H1 (cell line): Measurements from ENCODE around the gene RPS29. TPM values are rescaled to one million over a fixed set of nuclear protein-coding genes. Genes with fewer than 3 reads are reported as not detected.

Experiments
- CTCF ChIA-PET: fragments of 300-600 bp; sonication (Branson Sonifier 250); formaldehyde crosslinking; loops from one replicate; lab custom pipeline; 2021; ENCODE audit not compliant: partially characterized antibody; lab: Charles Lee
- POLR2A ChIA-PET: fragments of 300-600 bp; sonication (Branson Sonifier 250); formaldehyde crosslinking; loops from one replicate; lab custom pipeline; 2021; ENCODE audit warnings: inconsistent platforms; ENCODE audit not compliant: partially characterized antibody; lab: Charles Lee
- DNase-seq, 2 experiments: peaks; one replicate each; pipeline versions ENCODE4 v3.0.0 to v3.0.0-alpha.2; 2010 to 2022; ENCODE audit warnings: low spot score in 2 of 2, low read depth in 1 of 2, mixed read lengths in 1 of 2
- FAIRE-seq: peaks from 2 replicates; lab custom pipeline; 2011; peaks lifted over from hg19 to GRCh38; lab: Jason Lieb, UNC
- H2AFZ ChIP-seq: 2 replicates; pipeline ENCODE4 v1.8.1; 2012; ENCODE audit warnings: low read length, inconsistent platforms
- H2AK5ac ChIP-seq: 2 replicates; pipeline ENCODE4 v1.6.1; 2013; ENCODE audit warnings: low read depth, low read length
- H2BK120ac ChIP-seq: replicated peaks from 2 replicates; pipeline ENCODE3; 2013; ENCODE audit warnings: low read depth, low read length, inconsistent platforms
- H2BK12ac ChIP-seq: 2 replicates; pipeline ENCODE4 v1.6.1; 2013; ENCODE audit warnings: low read depth, low read length
- H2BK15ac ChIP-seq: 2 replicates; pipeline ENCODE4 v1.6.1; 2013; ENCODE audit warnings: low read length
- H2BK20ac ChIP-seq: 2 replicates; pipeline ENCODE4 v1.6.1; 2013; ENCODE audit warnings: low read length
- H2BK5ac ChIP-seq: 2 replicates; pipeline ENCODE4 v1.6.1; 2013; ENCODE audit warnings: low read depth, low read length
- H3K14ac ChIP-seq: 2 replicates; pipeline ENCODE4 v1.6.1; 2013; ENCODE audit warnings: inconsistent platforms; ENCODE audit not compliant: insufficient read length
- H3K18ac ChIP-seq: 2 replicates; pipeline ENCODE4 v1.6.1; 2013; ENCODE audit warnings: low read length; ENCODE audit errors: extremely low read depth
- H3K23ac ChIP-seq: 2 replicates; pipeline ENCODE4 v1.6.1; 2013; ENCODE audit warnings: inconsistent platforms; ENCODE audit not compliant: insufficient read length
- H3K23me2 ChIP-seq: 2 replicates; pipeline ENCODE4 v1.6.1; 2013; ENCODE audit warnings: low read depth, low read length
- H3K27ac ChIP-seq: 2 replicates; pipeline ENCODE4 v1.6.1; 2011; ENCODE audit warnings: low read depth, low read length, inconsistent platforms
- H3K27me3 ChIP-seq, 4 experiments: replicated peaks in 1 of 4; 1 replicate in 1 of 4; 2 replicates in 3 of 4; pipeline versions ENCODE4 v1.6.1 to v1.8.1; 2011 to 2013; ENCODE audit warnings: low read length in 3 of 4, mild to moderate bottlenecking in 3 of 4, inconsistent platforms in 2 of 4, mixed read lengths in 2 of 4, moderate library complexity in 1 of 4; ENCODE audit not compliant: control insufficient read depth in 3 of 4, insufficient read depth in 3 of 4; ENCODE audit errors: extremely low read depth in 1 of 4
- H3K36me3 ChIP-seq, 4 experiments: 2 replicates each; pipeline versions ENCODE4 v1.6.1 to v1.8.1; 2011 to 2013; ENCODE audit warnings: mild to moderate bottlenecking in 4 of 4, low read length in 3 of 4, moderate library complexity in 2 of 4, control low read depth in 1 of 4, inconsistent platforms in 1 of 4; ENCODE audit not compliant: insufficient read depth in 4 of 4, control insufficient read depth in 2 of 4
- H3K4ac ChIP-seq: replicated peaks from 2 replicates; pipeline ENCODE3; 2013; ENCODE audit warnings: low read length, low read depth, mixed read lengths, inconsistent platforms; ENCODE audit not compliant: insufficient read length
- H3K4me1 ChIP-seq, 4 experiments: replicated peaks in 1 of 4; 1 replicate in 1 of 4; 2 replicates in 3 of 4; pipeline versions ENCODE4 v1.6.1 to v1.8.1; 2011 to 2013; ENCODE audit warnings: low read length in 3 of 4, inconsistent platforms in 2 of 4, mixed read lengths in 1 of 4; ENCODE audit not compliant: insufficient read depth in 4 of 4, control insufficient read depth in 3 of 4
- H3K4me2 ChIP-seq, 2 experiments: 2 replicates each; pipeline versions ENCODE4 v1.6.1 to v1.8.1; 2011 to 2013; ENCODE audit warnings: low read depth in 2 of 2, low read length in 2 of 2, control low read depth in 1 of 2, inconsistent platforms in 1 of 2, mild to moderate bottlenecking in 1 of 2; ENCODE audit not compliant: insufficient read depth in 1 of 2
- H3K4me3 ChIP-seq, 4 experiments: fragments of 200-600, 300-600 bp in 1 of 4; sonication (generic), shearing (Covaris generic), sonication (Bioruptor Twin) in 1 of 4; 2 replicates each; pipeline versions ENCODE4 v1.5.1 to v1.8.1; 2011 to 2016; ENCODE audit warnings: low read length in 4 of 4, low read depth in 3 of 4, control low read depth in 2 of 4, inconsistent platforms in 2 of 4, mild to moderate bottlenecking in 2 of 4, mixed read lengths in 1 of 4, moderate library complexity in 1 of 4; ENCODE audit not compliant: insufficient read depth in 2 of 4; ENCODE audit errors: extremely low read depth in 1 of 4
- H3K56ac ChIP-seq: replicated peaks from 2 replicates; pipeline ENCODE3; 2013; ENCODE audit warnings: low read depth, mild to moderate bottlenecking, mixed read lengths, low read length, inconsistent platforms; ENCODE audit not compliant: insufficient read length
- H3K79me1 ChIP-seq: 2 replicates; pipeline ENCODE4 v1.6.1; 2013; ENCODE audit warnings: low read depth, low read length, control low read depth
- H3K79me2 ChIP-seq, 2 experiments: 2 replicates each; pipeline versions ENCODE4 v1.6.1 to v1.8.1; 2012 to 2013; ENCODE audit warnings: low read length in 2 of 2, mild to moderate bottlenecking in 2 of 2, inconsistent platforms in 1 of 2; ENCODE audit not compliant: insufficient read depth in 2 of 2, control insufficient read depth in 1 of 2
- H3K9ac ChIP-seq, 4 experiments: replicated peaks in 1 of 4; 1 replicate in 1 of 4; 2 replicates in 3 of 4; pipeline versions ENCODE4 v1.6.1 to v1.8.1; 2011 to 2013; ENCODE audit warnings: low read depth in 3 of 4, low read length in 3 of 4, control low read depth in 2 of 4, mild to moderate bottlenecking in 2 of 4, moderate library complexity in 2 of 4, inconsistent platforms in 1 of 4; ENCODE audit errors: extremely low read depth in 1 of 4
- H3K9me3 ChIP-seq, 2 experiments: 2 replicates each; pipeline versions ENCODE4 v1.6.1 to v1.8.1; 2012 to 2013; ENCODE audit warnings: mild to moderate bottlenecking in 2 of 2, moderate library complexity in 2 of 2, control low read depth in 1 of 2, inconsistent platforms in 1 of 2, low read depth in 1 of 2, low read length in 1 of 2, mixed read lengths in 1 of 2; ENCODE audit not compliant: insufficient read depth in 2 of 2
- H4K20me1 ChIP-seq, 2 experiments: replicated peaks in 1 of 2; 2 replicates each; pipeline versions ENCODE3 to v1.8.1; 2011 to 2013; ENCODE audit warnings: inconsistent platforms in 2 of 2, low read length in 2 of 2, mild to moderate bottlenecking in 1 of 2; ENCODE audit not compliant: insufficient read depth in 2 of 2, control insufficient read depth in 1 of 2
- H4K5ac ChIP-seq: 2 replicates; pipeline ENCODE4 v1.6.1; 2013; ENCODE audit warnings: low read length, low read depth, mixed read lengths, inconsistent platforms; ENCODE audit not compliant: insufficient read length
- H4K8ac ChIP-seq: 2 replicates; pipeline ENCODE4 v1.8.0; 2013; ENCODE audit warnings: mild to moderate bottlenecking, moderate library complexity, low read length, inconsistent platforms; ENCODE audit not compliant: insufficient read depth; ENCODE audit errors: extremely low read depth
- H4K91ac ChIP-seq: replicated peaks from 2 replicates; pipeline ENCODE3; 2013; ENCODE audit warnings: low read length, mixed read lengths, inconsistent platforms; ENCODE audit not compliant: insufficient read length
- BACH1 ChIP-seq: IDR thresholded peaks from 2 replicates; pipeline ENCODE4 v1.6.1; 2012; ENCODE audit warnings: low read length, improper control_type of control experiment
- CEBPB ChIP-seq: IDR thresholded peaks from 2 replicates; pipeline ENCODE4 v1.6.1; 2012; ENCODE audit warnings: low read depth, low read length
- CHD2 ChIP-seq: IDR thresholded peaks from 2 replicates; pipeline ENCODE4 v1.6.1; 2012; ENCODE audit warnings: low read length, improper control_type of control experiment
- GTF2F1 ChIP-seq: IDR thresholded peaks from 2 replicates; pipeline ENCODE4 v1.6.1; 2012; ENCODE audit warnings: low read depth, low read length, improper control_type of control experiment, borderline replicate concordance
- SAP30 ChIP-seq: fragments of 300-600 bp; sonication (generic); IDR thresholded peaks from 2 replicates; pipeline ENCODE4 v1.7.1; 2012; ENCODE audit warnings: low read length, moderate library complexity, mild to moderate bottlenecking, inconsistent platforms; ENCODE audit not compliant: insufficient read depth, insufficient replicate concordance
- SUZ12 ChIP-seq: fragments of 200-600 bp; sonication (generic); IDR thresholded peaks from 2 replicates; pipeline ENCODE4 v1.6.1; 2012; ENCODE audit warnings: mild to moderate bottlenecking, inconsistent platforms, low read length, moderate library complexity, mixed read lengths
- TAF1 ChIP-seq: IDR thresholded peaks from 2 replicates; pipeline ENCODE4 v1.6.1; 2011; ENCODE audit warnings: mild to moderate bottlenecking, low read depth, low read length
- YY1 ChIP-seq: IDR thresholded peaks from 2 replicates; pipeline ENCODE4 v1.6.1; 2011; ENCODE audit warnings: low read depth, mild to moderate bottlenecking, low read length
- WGBS, 2 experiments: shearing (Covaris generic) in 1 of 2; methylation state at CpG; one replicate each; pipeline versions ENCODE4 v1.1.6 to v1.1.7; 2013 to 2015; ENCODE audit warnings: low lambda C conversion rate in 2 of 2, mixed read lengths in 2 of 2, inconsistent platforms in 1 of 2, low coverage in 1 of 2, missing lambda C conversion rate in 1 of 2; ENCODE audit not compliant: insufficient replicate concordance in 2 of 2, insufficient coverage in 1 of 2, insufficient read length in 1 of 2; ENCODE audit errors: extremely low coverage in 1 of 2, missing lambda C conversion rate in 1 of 2; 5-methylcytosine and 5-hydroxymethylcytosine counted together
- polyA plus RNA-seq, 7 experiments: library from polyadenylated mRNA; depleted of rRNA in 3 of 7; stranded (reverse) in 5 of 7; unstranded in 2 of 7; fragments of >200 nt in 5 of 7; fragments of 200-250 nt in 2 of 7; gene quantifications; 1 replicate in 5 of 7; 2 replicates in 1 of 7; 4 replicates in 1 of 7; pipeline versions ENCODE4 v1.2.1 to v1.2.3, GENCODE V29; 2011 to 2013; ENCODE audit warnings: missing spikeins in 2 of 7, mixed read lengths in 2 of 7
- total RNA-seq: library from RNA; stranded (reverse); fragmentation: NEBNext Ultra II Directional; extraction: Animal tissue kit (Norgen Biotek cat#: 25700); gene quantifications from 2 replicates; pipeline ENCODE4 v1.2.1, GENCODE V29; 2021
- TF ChIP-seq, protein P1 (sequence below): IDR thresholded peaks from 2 replicates; pipeline ENCODE4 v1.6.1; 2011; ENCODE audit warnings: low read depth, mild to moderate bottlenecking, low read length; ENCODE audit not compliant: insufficient read depth

Gene RPS29
- total and polyA plus RNA-seq, 2 of the 8 experiments (the other 6 are each of a cell fraction or from before 2014, with no cell fraction given): 2,193 to 23,165 TPM

DNA sequence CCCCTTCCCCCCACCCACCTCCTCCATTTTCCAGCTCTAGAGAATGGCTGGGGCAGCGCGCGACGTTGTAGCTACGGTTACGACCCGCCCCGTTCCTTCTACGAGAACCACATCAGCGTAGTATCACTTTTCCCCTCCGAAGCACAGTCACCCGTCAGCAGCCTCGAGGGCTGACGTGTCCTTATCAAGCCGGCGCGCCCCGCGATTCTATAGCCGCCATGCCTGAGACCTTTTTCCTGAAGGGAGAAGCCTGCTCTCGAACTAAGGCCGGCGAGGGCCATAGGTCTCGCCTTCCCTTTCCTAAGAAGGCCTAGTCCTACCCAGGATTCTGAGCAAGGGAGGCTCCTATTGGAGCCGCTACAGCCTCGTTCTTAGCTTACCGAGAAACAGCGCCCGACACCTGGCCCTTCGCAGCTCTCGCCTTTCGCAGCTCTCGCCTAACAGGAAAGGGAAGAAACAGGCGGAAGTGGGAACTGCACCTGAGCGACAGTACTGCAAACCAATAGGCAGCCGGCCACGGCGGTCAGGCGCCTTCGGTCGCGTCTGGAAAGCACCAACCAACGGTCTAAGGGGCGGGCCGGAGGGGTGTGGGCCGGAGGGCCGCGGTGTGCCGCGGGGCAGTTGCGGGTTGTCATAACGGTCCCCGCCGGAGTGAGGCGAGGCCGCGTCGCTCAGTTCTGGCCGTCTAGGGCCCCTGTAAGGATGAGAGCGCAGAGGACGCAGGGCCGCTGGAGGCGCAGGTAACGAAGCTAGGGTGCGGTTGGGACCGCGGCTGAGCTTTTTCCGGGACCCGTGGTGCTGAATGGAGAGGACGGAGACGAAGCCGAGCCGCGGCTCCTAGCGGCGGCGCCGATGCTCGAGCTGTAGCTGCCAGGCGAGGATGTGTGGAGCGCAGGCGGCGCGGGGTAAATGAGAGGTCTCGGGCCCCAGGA is 34.3 kb upstream of the RPS29 start, which contains the start of the genes MGAT2 and RPL36AL:
Gene MGAT2, plus strand, starts transcription at position 618 of the 932 bp plus-strand sequence. CDS start 470 bp downstream, outside the sequence.
Gene RPL36AL, minus strand, starts transcription at position 445 of the 932 bp plus-strand sequence. CDS start 1,522 bp downstream, outside the sequence.
- peak within 1 kb of the TSS; percentile 78 for H4K91ac ChIP-seq
- ChIA-PET POLR2A (interaction anchor here (0.6 to 3.9 kb wide), 25 partner anchors 9 to 237 kb away, joined by 3 to 53 read pairs (median 7); partner anchors contain the start of genes DNAAF2, KLHDC2, LRR1 and POLE2), CTCF (interaction anchor here (0.6 to 2.4 kb wide), 6 partner anchors 10 to 159 kb away, joined by 3 to 15 read pairs (median 3); partner anchors contain the start of gene DNAAF2)
- WGBS, 2 experiments: 1% methylated on average over 69 of the region's 85 CpGs; no CpG with 5 or more reads in 1 of the 2 experiments
- 0 out of 2 replicates have a peak within 1 kb of the TSS, but pooled peaks have one; percentile 31 for H2AFZ ChIP-seq
- no peaks in the 10 kb centered on the region for H3K9me3 ChIP-seq
- peak within 1 kb of the TSS; percentile 93 for H3K56ac ChIP-seq
- no peak within 1 kb of the TSS for H2BK120ac ChIP-seq
- H3K9ac ChIP-seq: peak within 1 kb of the TSS; percentile 85 to 98 (median 94)
- H3K27me3 ChIP-seq: no peaks in the 10 kb centered on the region
- peak within 1 kb of the TSS; percentile 76 to 91 for H3K4me2 ChIP-seq
- H3K23ac ChIP-seq: no peak within 1 kb of the TSS
- peak within 1 kb of the TSS; percentile 95 for H3K27ac ChIP-seq
- peak within 1 kb of the TSS; percentile 62; the same call in 1 of the 2 replicates for H2BK12ac ChIP-seq
- no peak within 1 kb of the TSS for H3K14ac ChIP-seq
- H3K79me2 ChIP-seq: peaks cover 5 to 48% of the 10 kb centered on the region in 2 experiments; a peak in 3 of 4 replicates
- H2AK5ac ChIP-seq: no peak within 1 kb of the TSS
- no peak within 1 kb of the TSS for H2BK15ac ChIP-seq
- peak; percentile 92 to 97 for DNase-seq
- peak within 1 kb of the TSS; percentile 80 to 99 (median 94) for H3K4me3 ChIP-seq
- H4K5ac ChIP-seq: peak within 1 kb of the TSS; percentile 96
- H3K18ac ChIP-seq: peak within 1 kb of the TSS; percentile 99
- peak within 1 kb of the TSS; percentile 89 for H3K4ac ChIP-seq
- H3K23me2 ChIP-seq: peaks cover 10% of the 10 kb centered on the region
- no peak for FAIRE-seq
- H3K4me1 ChIP-seq: peaks cover 1 to 9% (median 3%) of the 10 kb centered on the region in 4 experiments; a peak in 3 of 7 replicates
- no peaks in the 10 kb centered on the region for H3K79me1 ChIP-seq
- H2BK20ac ChIP-seq: no peak within 1 kb of the TSS
- H4K20me1 ChIP-seq: peaks cover 5 to 6% of the 10 kb centered on the region in 2 experiments
- H4K8ac ChIP-seq: peak within 1 kb of the TSS; percentile 98; the same call in 1 of the 2 replicates
- H2BK5ac ChIP-seq: peak within 1 kb of the TSS; percentile 94
- H3K36me3 ChIP-seq: peaks cover 4 to 37% (median 7%) of the 10 kb centered on the region in 4 experiments; a peak in 7 of 8 replicates
- TF ChIP-seq GTF2F1 (no peak), YY1 (no peak), CEBPB (no peak), SAP30 (no peak), BACH1 (no peak), SUZ12 (no peak), TAF1 (peak; percentile 96), CHD2 (peak; percentile 88)
- TF ChIP-seq, protein P1, sequence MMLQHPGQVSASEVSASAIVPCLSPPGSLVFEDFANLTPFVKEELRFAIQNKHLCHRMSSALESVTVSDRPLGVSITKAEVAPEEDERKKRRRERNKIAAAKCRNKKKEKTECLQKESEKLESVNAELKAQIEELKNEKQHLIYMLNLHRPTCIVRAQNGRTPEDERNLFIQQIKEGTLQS: no peak
